ENCODE data around the gene PAFAH2.

The PAFAH2 gene

GRCh38 chr1:25927521-25928265, 70.2 kb downstream of the PAFAH2 start:
- no peak for TF ChIP-seq CTCF (conservative IDR thresholded peaks at IDR 0.05; ENCODE audit: low read length)
- H3K4me3 ChIP-seq (ENCODE audit: low read length), result no peak overlapping the region
- DNase-seq (ENCODE audit: low read depth), result no peak

- DNase-seq (ENCODE audit: low read depth), result no peak
- no peak for TF ChIP-seq CTCF (conservative IDR thresholded peaks at IDR 0.05; ENCODE audit: low read length)
- no peak overlapping the region for H3K4me3 ChIP-seq (ENCODE audit: low read length)
Measured at GRCh38 chr1:25926731-25927496, 70.9 kb downstream of the PAFAH2 start.

- no peak for DNase-seq (ENCODE audit: low read depth)
- H3K4me3 ChIP-seq (ENCODE audit: low read length), result no peak overlapping the region
- TF ChIP-seq CTCF (conservative IDR thresholded peaks at IDR 0.05; ENCODE audit: low read length), result no peak
Measured at GRCh38 chr1:25924454-25924853, 73.4 kb downstream of the PAFAH2 start.

GRCh38 chr1:25922971-25923552, 74.8 kb downstream of the PAFAH2 start:
- peak; percentile 16 for DNase-seq (ENCODE audit: low read depth)
- TF ChIP-seq CTCF (conservative IDR thresholded peaks at IDR 0.05; ENCODE audit: low read length), result no peak
- H3K4me3 ChIP-seq (ENCODE audit: low read length), result peak overlapping the region; percentile 61

- H3K4me3 ChIP-seq (ENCODE audit: low read length), result peak overlapping the region; percentile 61
- TF ChIP-seq CTCF (conservative IDR thresholded peaks at IDR 0.05; ENCODE audit: low read length), result no peak
- DNase-seq (ENCODE audit: low read depth), result peak; percentile 25
Measured at GRCh38 chr1:25922056-25922970, 75.5 kb downstream of the PAFAH2 start.

- H3K4me3 ChIP-seq (ENCODE audit: low read length), result no peak overlapping the region
- no peak for DNase-seq (ENCODE audit: low read depth)
- TF ChIP-seq CTCF (conservative IDR thresholded peaks at IDR 0.05; ENCODE audit: low read length), result no peak
Measured at GRCh38 chr1:25918615-25919014, 79.2 kb downstream of the PAFAH2 start.
